ENCODE results near the gene SLC15A5. TPM values are rescaled to one million over a fixed set of nuclear protein-coding genes. Genes with fewer than 3 reads are reported as not detected.

The SLC15A5 gene
- total RNA-seq, 1 experiment from 2014 or later: not detected

DNA sequence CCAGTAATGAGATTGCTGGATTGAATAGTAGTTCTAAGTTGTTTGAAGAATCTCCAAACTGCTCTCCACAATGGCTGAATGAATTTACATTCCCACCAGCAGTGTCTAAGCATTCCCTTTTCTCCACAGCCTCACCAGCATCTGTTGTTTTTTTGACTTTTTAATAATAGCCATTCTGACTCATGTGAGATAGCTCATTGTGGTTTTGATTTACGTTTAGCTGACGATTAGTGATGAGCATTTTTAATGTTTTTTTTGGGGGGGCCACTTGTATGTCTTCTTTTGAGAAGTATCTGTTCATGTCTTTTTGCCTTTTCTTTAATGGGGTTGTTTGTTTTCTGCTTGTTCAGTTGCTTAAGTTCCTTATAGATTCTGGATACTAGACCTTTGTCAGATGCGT, 8.1 kb upstream of the SLC15A5 start:
- Histone ChIP-seq H3K27me3 (ENCODE audit: insufficient read depth, low read depth) (no peaks in the 10 kb centered on the region), H2AFZ (no peak overlapping the region), H3K36me3 (ENCODE audit: low read depth) (no peaks in the 10 kb centered on the region), H4K20me1 (ENCODE audit: insufficient read depth) (no peaks in the 10 kb centered on the region), H3K4me1 (replicated peaks; ENCODE audit: insufficient read depth) (no peaks in the 10 kb centered on the region), H3K9me2 (ENCODE audit: insufficient read depth) (peaks cover 4% of the 10 kb centered on the region; the same call in 1 of the 2 replicates), H3K79me2 (ENCODE audit: low read depth) (no peaks in the 10 kb centered on the region), H3K4me2 (no peak overlapping the region), H3K27ac (no peak overlapping the region), H3K4me3 (no peak overlapping the region), H3F3A (ENCODE audit: insufficient read depth, low read depth) (no peaks in the 10 kb centered on the region), H3K9me3 (ENCODE audit: insufficient read depth, low read depth) (no peaks in the 10 kb centered on the region)
- intact Hi-C loops (cut with micrococcal nuclease; ENCODE audit: unreplicated experiment): no loop called here
- BruUV-seq (replicated peaks): no TSS peak
- DNase-seq: no peak
- CTCF ChIA-PET: no interaction called here
- POLR2A ChIA-PET (ENCODE audit: unreplicated experiment): no interaction called here
- TF ChIP-seq EZH2 (IDR thresholded peaks at IDR 0.05; ENCODE audit: low read depth): no peak
- no peak for TF ChIP-seq CTCF (conservative IDR thresholded peaks at IDR 0.05)

- intact Hi-C loops (cut with micrococcal nuclease; ENCODE audit: unreplicated experiment): no loop called here
- H3K4me1 ChIP-seq (replicated peaks; ENCODE audit: insufficient read depth): no peaks in the 10 kb centered on the region
- ChIA-PET CTCF (no interaction called here), POLR2A (ENCODE audit: unreplicated experiment) (no interaction called here)
- H3K27me3 ChIP-seq (ENCODE audit: insufficient read depth, low read depth): no peaks in the 10 kb centered on the region
- no peaks in the 10 kb centered on the region for H3K9me2 ChIP-seq (ENCODE audit: insufficient read depth)
- BruUV-seq (replicated peaks): no TSS peak
- H3F3A ChIP-seq (ENCODE audit: insufficient read depth, low read depth): no peaks in the 10 kb centered on the region
- no peak overlapping the region for H3K27ac ChIP-seq
- H3K4me3 ChIP-seq: no peak overlapping the region
- no peak for DNase-seq
- TF ChIP-seq EZH2 (IDR thresholded peaks at IDR 0.05; ENCODE audit: low read depth): no peak
- no peak for TF ChIP-seq CTCF (conservative IDR thresholded peaks at IDR 0.05)
- no peaks in the 10 kb centered on the region; the same call in 1 of the 2 replicates for H3K9me3 ChIP-seq (ENCODE audit: insufficient read depth, low read depth)
- no peaks in the 10 kb centered on the region for H4K20me1 ChIP-seq (ENCODE audit: insufficient read depth)
- H2AFZ ChIP-seq: no peak overlapping the region
- no peaks in the 10 kb centered on the region for H3K36me3 ChIP-seq (ENCODE audit: low read depth)
- no peak overlapping the region for H3K4me2 ChIP-seq
- no peaks in the 10 kb centered on the region for H3K79me2 ChIP-seq (ENCODE audit: low read depth)
Observed at GRCh38 chr12:16282978-16283377, 5.5 kb upstream of the SLC15A5 start.

DNA sequence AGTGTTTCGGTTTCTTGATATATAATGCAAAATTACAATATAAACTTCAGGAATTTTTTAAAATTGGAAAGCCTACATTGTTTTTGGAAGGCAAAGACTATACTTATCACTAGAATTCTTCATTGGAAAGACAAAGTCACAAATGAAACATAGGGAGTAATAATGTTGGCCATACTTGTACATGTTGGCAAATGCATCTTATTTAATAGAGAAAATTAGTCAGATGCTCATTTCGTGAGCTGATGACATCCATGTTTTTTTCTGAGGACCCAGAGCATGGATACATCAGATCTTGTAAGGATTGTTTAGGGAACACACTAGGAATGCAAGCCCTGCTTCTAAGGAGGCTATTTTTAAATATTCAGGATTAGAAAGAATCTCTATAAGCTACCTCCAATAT, 4.6 kb upstream of the SLC15A5 start:
- Histone ChIP-seq H3K27me3 (ENCODE audit: insufficient read depth, low read depth) (no peaks in the 10 kb centered on the region), H3K36me3 (ENCODE audit: low read depth) (no peaks in the 10 kb centered on the region), H3K9me3 (ENCODE audit: insufficient read depth, low read depth) (no peaks in the 10 kb centered on the region; the same call in 1 of the 2 replicates), H3K27ac (no peak overlapping the region), H3K4me3 (no peak overlapping the region), H3K9me2 (ENCODE audit: insufficient read depth) (no peaks in the 10 kb centered on the region), H3F3A (ENCODE audit: insufficient read depth, low read depth) (no peaks in the 10 kb centered on the region), H3K79me2 (ENCODE audit: low read depth) (no peaks in the 10 kb centered on the region), H2AFZ (no peak overlapping the region), H3K4me2 (no peak overlapping the region), H3K4me1 (replicated peaks; ENCODE audit: insufficient read depth) (no peaks in the 10 kb centered on the region), H4K20me1 (ENCODE audit: insufficient read depth) (no peaks in the 10 kb centered on the region)
- TF ChIP-seq EZH2 (IDR thresholded peaks at IDR 0.05; ENCODE audit: low read depth) (no peak), CTCF (conservative IDR thresholded peaks at IDR 0.05) (no peak)
- intact Hi-C loops (cut with micrococcal nuclease; ENCODE audit: unreplicated experiment): no loop called here
- no TSS peak for BruUV-seq (replicated peaks)
- POLR2A ChIA-PET (ENCODE audit: unreplicated experiment): no interaction called here
- no peak for DNase-seq
- CTCF ChIA-PET: no interaction called here

All from PC-9 (cell line).